ENCODE measurements around the gene PALB2.

The PALB2 gene

DNA sequence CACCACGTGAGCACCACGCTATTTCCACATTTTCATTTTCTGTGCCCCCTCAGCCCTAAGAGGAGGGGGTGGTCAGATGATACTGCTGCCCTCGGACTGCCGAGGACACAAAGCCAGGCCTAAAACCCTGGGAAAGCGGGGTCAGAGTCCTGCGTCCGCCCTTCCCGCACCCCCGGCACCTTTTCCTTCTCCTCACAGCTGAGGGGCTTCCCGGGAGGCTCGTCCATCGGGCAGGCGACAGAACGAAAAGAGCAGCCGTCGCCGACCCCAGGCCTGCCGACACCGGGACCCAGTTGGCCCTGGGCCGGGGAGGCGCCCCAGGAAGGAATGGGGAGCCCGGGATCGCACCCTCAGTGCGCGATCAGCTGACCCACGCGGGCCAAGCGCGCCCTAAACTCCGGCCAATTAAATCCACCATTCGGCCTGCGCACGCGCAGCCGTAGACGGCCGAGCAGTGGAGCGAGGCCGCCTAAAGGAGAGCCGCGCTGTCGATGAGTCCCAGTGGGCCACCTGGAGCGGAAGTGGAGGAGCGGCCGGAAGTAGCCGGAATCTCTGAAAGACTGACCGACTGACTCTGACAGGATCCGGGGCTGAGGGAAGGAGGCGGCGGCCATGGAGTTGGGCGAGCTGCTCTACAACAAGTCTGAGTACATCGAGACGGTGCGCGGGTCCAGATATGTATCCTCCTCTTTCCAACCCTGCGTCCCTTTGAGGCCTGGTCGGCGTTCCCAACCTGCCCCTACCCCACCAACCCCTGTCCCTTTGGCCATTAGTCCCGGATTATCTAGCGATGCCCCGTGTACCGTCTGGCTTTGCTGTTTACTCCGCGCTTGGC, at the start of gene PALB2, which contains the start of gene DCTN5:
TSS of gene PALB2 (minus strand) at position 380 of the 835 bp plus-strand sequence. CDS start at position 227, 153 bp downstream.
TSS of gene DCTN5 (plus strand) at position 536 of the 835 bp plus-strand sequence. CDS start at position 613, 77 bp downstream.
- TF ChIP-seq NFIC (IDR thresholded peaks at IDR 0.05) (peak; percentile 19; the same call in 1 of the 2 replicates), REST (IDR thresholded peaks at IDR 0.05; ENCODE audit: low read depth) (no peak), TEAD4 (IDR thresholded peaks at IDR 0.05) (no peak), EGR1 (IDR thresholded peaks at IDR 0.05) (no peak), TCF12 (IDR thresholded peaks at IDR 0.05; ENCODE audit: low read depth) (peak; percentile 62), CEBPB (IDR thresholded peaks at IDR 0.05) (no peak), YY1 (IDR thresholded peaks at IDR 0.05; ENCODE audit: low read depth) (peak; percentile 79), EP300 (IDR thresholded peaks at IDR 0.05; ENCODE audit: borderline replicate concordance) (no peak; the same call in 1 of the 2 replicates), CREB1 (IDR thresholded peaks at IDR 0.05; ENCODE audit: low read depth) (peak; percentile 36; the same call in 1 of the 2 replicates), RAD21 (IDR thresholded peaks at IDR 0.05; ENCODE audit: low read depth) (no peak), FOXM1 (IDR thresholded peaks at IDR 0.05; ENCODE audit: borderline replicate concordance, low read depth) (peak; percentile 55; the same call in 1 of the 2 replicates), TAF1 (IDR thresholded peaks at IDR 0.05; ENCODE audit: low read depth) (peak; percentile 69), ZBTB7A (IDR thresholded peaks at IDR 0.05; ENCODE audit: low read depth) (no peak)
- TF ChIP-seq, protein P1, sequence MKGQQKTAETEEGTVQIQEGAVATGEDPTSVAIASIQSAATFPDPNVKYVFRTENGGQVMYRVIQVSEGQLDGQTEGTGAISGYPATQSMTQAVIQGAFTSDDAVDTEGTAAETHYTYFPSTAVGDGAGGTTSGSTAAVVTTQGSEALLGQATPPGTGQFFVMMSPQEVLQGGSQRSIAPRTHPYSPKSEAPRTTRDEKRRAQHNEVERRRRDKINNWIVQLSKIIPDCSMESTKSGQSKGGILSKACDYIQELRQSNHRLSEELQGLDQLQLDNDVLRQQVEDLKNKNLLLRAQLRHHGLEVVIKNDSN (IDR thresholded peaks at IDR 0.05): peak; percentile 96
- TF ChIP-seq, protein P2, sequence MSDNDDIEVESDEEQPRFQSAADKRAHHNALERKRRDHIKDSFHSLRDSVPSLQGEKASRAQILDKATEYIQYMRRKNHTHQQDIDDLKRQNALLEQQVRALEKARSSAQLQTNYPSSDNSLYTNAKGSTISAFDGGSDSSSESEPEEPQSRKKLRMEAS (IDR thresholded peaks at IDR 0.05): peak; percentile 87

DNA sequence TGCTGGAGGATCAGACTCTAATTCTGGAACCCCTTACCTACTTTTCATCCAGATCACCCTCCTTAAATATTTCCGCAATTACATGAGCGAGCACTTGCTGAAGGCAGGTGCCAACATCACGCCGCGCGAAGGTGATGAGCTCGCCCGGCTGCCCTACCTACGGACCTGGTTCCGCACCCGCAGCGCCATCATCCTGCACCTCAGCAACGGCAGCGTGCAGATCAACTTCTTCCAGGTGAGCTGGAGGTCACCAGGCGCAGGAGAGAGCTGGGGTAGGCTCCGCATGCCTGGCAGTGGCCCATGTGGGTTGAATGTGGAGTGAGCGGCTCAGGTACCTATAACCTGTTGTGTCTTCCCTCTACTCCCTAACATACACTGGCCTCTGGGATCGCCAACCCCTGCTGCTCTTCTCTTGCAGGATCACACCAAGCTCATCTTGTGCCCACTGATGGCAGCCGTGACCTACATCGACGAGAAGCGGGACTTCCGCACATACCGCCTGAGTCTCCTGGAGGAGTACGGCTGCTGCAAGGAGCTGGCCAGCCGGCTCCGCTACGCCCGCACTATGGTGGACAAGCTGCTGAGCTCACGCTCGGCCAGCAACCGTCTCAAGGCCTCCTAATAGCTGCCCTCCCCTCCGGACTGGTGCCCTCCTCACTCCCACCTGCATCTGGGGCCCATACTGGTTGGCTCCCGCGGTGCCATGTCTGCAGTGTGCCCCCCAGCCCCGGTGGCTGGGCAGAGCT, 48.5 kb upstream of the PALB2 start:
- TF ChIP-seq CEBPB (IDR thresholded peaks at IDR 0.05) (no peak), ZBTB7A (IDR thresholded peaks at IDR 0.05; ENCODE audit: low read depth) (no peak), REST (IDR thresholded peaks at IDR 0.05; ENCODE audit: low read depth) (no peak), EGR1 (IDR thresholded peaks at IDR 0.05) (no peak), EP300 (IDR thresholded peaks at IDR 0.05; ENCODE audit: borderline replicate concordance) (no peak), TCF12 (IDR thresholded peaks at IDR 0.05; ENCODE audit: low read depth) (no peak), YY1 (IDR thresholded peaks at IDR 0.05; ENCODE audit: low read depth) (no peak), RAD21 (IDR thresholded peaks at IDR 0.05; ENCODE audit: low read depth) (no peak), TEAD4 (IDR thresholded peaks at IDR 0.05) (no peak), CREB1 (IDR thresholded peaks at IDR 0.05; ENCODE audit: low read depth) (no peak), NFIC (IDR thresholded peaks at IDR 0.05) (no peak), FOXM1 (IDR thresholded peaks at IDR 0.05; ENCODE audit: borderline replicate concordance, low read depth) (no peak), TAF1 (IDR thresholded peaks at IDR 0.05; ENCODE audit: low read depth) (no peak)
- TF ChIP-seq, protein P2 (IDR thresholded peaks at IDR 0.05): no peak
- TF ChIP-seq, protein P1 (IDR thresholded peaks at IDR 0.05): no peak

DNA sequence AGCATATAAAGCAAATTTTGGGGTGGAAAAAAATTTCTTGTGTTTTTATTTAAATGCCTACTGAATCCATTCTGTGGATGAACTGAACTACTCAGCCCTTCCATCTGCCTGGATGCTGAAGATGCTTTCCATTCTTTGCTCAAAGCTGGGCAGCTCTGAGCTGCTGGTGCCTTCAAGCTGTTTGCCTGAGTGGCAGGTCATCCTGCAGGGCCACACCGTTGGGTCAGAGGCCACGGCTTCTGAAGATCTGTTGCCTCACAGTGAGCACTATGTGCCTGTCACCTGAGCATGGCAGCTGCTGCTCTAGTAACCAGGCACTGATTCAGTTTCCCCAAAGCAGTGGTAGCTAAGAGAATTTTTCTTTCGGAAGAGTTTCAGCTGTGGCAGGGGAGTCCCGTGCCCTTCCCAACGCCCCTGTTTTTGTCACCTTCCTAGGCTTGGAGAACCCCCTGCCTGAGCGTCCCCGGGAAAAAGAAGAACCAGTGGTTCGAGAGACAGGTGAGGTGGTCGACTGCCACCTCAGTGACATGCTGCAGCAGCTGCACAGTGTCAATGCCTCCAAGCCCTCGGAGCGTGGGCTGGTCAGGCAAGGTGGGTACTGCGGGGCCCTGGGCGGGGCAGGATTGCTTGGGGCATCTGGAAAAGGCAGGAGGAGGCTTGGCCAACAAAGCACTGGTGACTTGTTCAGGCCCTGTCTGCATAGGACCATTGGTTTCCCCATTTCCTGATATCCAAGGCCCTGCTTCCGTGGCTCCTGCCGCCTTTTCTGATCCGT, 46.1 kb upstream of the PALB2 start:
- TF ChIP-seq YY1 (IDR thresholded peaks at IDR 0.05; ENCODE audit: low read depth) (no peak), EGR1 (IDR thresholded peaks at IDR 0.05) (no peak), TEAD4 (IDR thresholded peaks at IDR 0.05) (no peak), FOXM1 (IDR thresholded peaks at IDR 0.05; ENCODE audit: borderline replicate concordance, low read depth) (no peak), NFIC (IDR thresholded peaks at IDR 0.05) (no peak), TCF12 (IDR thresholded peaks at IDR 0.05; ENCODE audit: low read depth) (no peak)
- TF ChIP-seq, protein P2 (IDR thresholded peaks at IDR 0.05): no peak
- TF ChIP-seq, protein P1 (IDR thresholded peaks at IDR 0.05): no peak
